ENCODE measurements around the gene VWA2. TPM values are rescaled to one million over a fixed set of nuclear protein-coding genes. Genes with fewer than 3 reads are reported as not detected.

VWA2 gene
- total RNA-seq, 1 donor from 2014 or later = 10.6 TPM

DNA sequence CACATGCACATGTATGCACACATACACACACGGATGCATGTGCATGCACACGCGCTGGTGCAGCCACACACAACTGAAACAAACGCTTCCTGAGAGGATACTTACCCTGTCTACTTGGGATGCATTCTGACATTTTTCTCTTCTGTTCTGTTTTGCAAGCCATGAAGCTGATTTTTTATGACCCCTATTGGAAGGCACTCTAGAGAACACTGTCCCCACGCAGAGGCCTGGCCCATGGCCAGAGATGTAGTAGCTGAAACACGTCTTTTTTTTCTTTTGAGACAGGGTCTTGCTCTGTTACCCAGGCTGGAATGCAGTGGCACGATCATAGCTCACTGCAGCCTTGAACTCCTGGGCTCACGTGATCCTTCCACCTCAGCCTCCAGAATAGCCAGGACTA is 47.9 kb downstream of the VWA2 start:
- TF ChIP-seq CTCF (IDR thresholded peaks at IDR 0.05) = no peak
- Histone ChIP-seq H3K9me3 (no peaks in the 10 kb centered on the region), H3K36me3 (no peaks in the 10 kb centered on the region), H3K4me3 (no peak overlapping the region), H3K27me3 (ENCODE audit: low read depth) (no peaks in the 10 kb centered on the region), H3K4me1 (no peaks in the 10 kb centered on the region), H3K27ac (no peak overlapping the region)
- peak; percentile 15 for DNase-seq
- intact Hi-C loops (cut with DNase I) = no loop called here
- ATAC-seq = no peak

DNA sequence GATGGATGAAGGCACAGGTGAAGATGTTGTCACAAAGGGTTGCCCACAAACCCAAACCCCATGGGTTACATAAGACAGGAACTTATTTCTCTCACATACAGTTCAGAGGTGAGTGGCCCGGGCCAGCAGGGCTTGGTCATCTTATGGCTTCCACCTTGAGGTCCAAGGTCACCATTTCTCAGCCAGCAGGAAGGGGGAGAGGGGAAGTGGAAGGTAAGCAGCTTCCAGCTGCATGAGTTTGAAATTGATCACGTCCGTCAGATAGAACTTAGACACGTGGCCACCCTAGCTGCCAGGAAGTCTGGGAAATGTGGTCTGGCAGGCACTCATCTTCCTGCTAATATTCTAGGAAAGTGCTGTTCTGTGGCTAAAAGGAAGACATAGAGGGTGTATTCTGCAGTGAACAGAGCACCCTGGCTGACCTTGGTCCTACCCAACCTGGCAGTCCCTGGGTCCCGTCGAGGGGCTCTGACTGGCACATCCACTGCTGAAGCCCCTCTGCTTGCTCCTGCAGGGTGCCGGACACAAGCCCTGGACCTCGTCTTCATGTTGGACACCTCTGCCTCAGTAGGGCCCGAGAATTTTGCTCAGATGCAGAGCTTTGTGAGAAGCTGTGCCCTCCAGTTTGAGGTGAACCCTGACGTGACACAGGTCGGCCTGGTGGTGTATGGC is 49.5 kb downstream of the VWA2 start:
- DNase-seq (peak; percentile 34), ATAC-seq (no peak)
- H3K4me3 ChIP-seq = no peak overlapping the region
- H3K36me3 ChIP-seq = no peaks in the 10 kb centered on the region
- no peak for TF ChIP-seq CTCF (IDR thresholded peaks at IDR 0.05)
- intact Hi-C loops (cut with DNase I) = no loop called here
- H3K27ac ChIP-seq = no peak overlapping the region
- H3K4me1 ChIP-seq = no peaks in the 10 kb centered on the region
- H3K27me3 ChIP-seq (ENCODE audit: low read depth) = no peaks in the 10 kb centered on the region
- no peaks in the 10 kb centered on the region for H3K9me3 ChIP-seq

- no peak for ATAC-seq
Observed at GRCh38 chr10:114289096-114289436, 50.0 kb downstream of the VWA2 start.

DNA sequence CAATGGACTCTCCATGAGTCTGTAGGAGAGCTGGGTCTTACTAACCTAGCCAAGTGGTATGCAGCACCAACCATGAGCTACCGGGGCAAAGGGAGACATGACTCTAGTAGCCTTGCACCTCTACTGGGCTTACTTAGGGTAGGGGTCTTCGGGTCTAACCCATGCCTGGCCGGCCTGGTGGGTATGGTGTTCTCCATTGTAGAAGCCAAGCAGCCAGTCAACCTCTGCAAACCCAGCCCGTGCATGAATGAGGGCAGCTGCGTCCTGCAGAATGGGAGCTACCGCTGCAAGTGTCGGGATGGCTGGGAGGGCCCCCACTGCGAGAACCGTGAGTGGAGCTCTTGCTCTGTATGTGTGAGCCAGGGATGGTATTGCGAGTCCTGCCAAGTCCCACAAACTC is 51.0 kb downstream of the VWA2 start:
- H3K27me3 ChIP-seq (ENCODE audit: low read depth) = no peaks in the 10 kb centered on the region
- TF ChIP-seq CTCF (IDR thresholded peaks at IDR 0.05) = no peak
- H3K9me3 ChIP-seq = peaks cover 3% of the 10 kb centered on the region
- no peak overlapping the region for H3K4me3 ChIP-seq
- H3K36me3 ChIP-seq = no peaks in the 10 kb centered on the region
- intact Hi-C loops (cut with DNase I) = no loop called here
- H3K4me1 ChIP-seq = no peaks in the 10 kb centered on the region
- no peak for ATAC-seq
- DNase-seq = no peak
- H3K27ac ChIP-seq = no peak overlapping the region

More at GRCh38 chr10:114289096-114289436, 50.0 kb downstream of the VWA2 start:
- no peak for TF ChIP-seq CTCF (IDR thresholded peaks at IDR 0.05)
- no peaks in the 10 kb centered on the region for H3K36me3 ChIP-seq
- no peak overlapping the region for H3K27ac ChIP-seq
- DNase-seq = peak; percentile 35
- no peaks in the 10 kb centered on the region for H3K27me3 ChIP-seq (ENCODE audit: low read depth)
- H3K4me1 ChIP-seq = no peaks in the 10 kb centered on the region
- intact Hi-C loops (cut with DNase I) = no loop called here
- no peaks in the 10 kb centered on the region for H3K9me3 ChIP-seq
- no peak overlapping the region for H3K4me3 ChIP-seq

- Histone ChIP-seq H3K4me1 (no peaks in the 10 kb centered on the region), H3K36me3 (no peaks in the 10 kb centered on the region), H3K27me3 (ENCODE audit: low read depth) (no peaks in the 10 kb centered on the region), H3K27ac (no peak overlapping the region), H3K4me3 (no peak overlapping the region), H3K9me3 (peaks cover 13% of the 10 kb centered on the region)
- no peak for DNase-seq
- intact Hi-C loops (cut with DNase I) = no loop called here
- TF ChIP-seq CTCF (IDR thresholded peaks at IDR 0.05) = no peak
- no peak for ATAC-seq
Observed at GRCh38 chr10:114291076-114291475, 52.0 kb downstream of the VWA2 start.
